Panc1 (cell line): Measurements from ENCODE around the gene PSMG1.

Experiments
- CTCF ChIP-seq: fragments of 450-650 bp; IDR thresholded peaks from 2 replicates; pipeline ENCODE4 v1.5.1; 2017; ENCODE audit warnings: mild to moderate bottlenecking
- POLR2AphosphoS5 ChIP-seq: IDR thresholded peaks from 2 replicates; pipeline ENCODE4 v1.6.1; 2012; ENCODE audit warnings: mild to moderate bottlenecking, low read depth, low read length, moderate library complexity
- SIN3A ChIP-seq: IDR thresholded peaks from 2 replicates; pipeline ENCODE4 v1.6.1; 2012; ENCODE audit warnings: low read depth, mild to moderate bottlenecking, low read length, moderate library complexity, borderline replicate concordance; ENCODE audit not compliant: insufficient read depth
- TCF7L2 ChIP-seq: IDR thresholded peaks from 2 replicates; pipeline ENCODE4 v1.6.1; 2011; ENCODE audit warnings: mild to moderate bottlenecking, low read depth, low read length, inconsistent platforms

- TF ChIP-seq CTCF, result no peak
- no peak for TF ChIP-seq POLR2AphosphoS5
- no peak for TF ChIP-seq SIN3A
- no peak for TF ChIP-seq TCF7L2
Measured at GRCh38 chr21:39184050-39184980, 1.1 kb upstream of the PSMG1 start.
